ENCODE data around the gene KCNIP4.

DNA sequence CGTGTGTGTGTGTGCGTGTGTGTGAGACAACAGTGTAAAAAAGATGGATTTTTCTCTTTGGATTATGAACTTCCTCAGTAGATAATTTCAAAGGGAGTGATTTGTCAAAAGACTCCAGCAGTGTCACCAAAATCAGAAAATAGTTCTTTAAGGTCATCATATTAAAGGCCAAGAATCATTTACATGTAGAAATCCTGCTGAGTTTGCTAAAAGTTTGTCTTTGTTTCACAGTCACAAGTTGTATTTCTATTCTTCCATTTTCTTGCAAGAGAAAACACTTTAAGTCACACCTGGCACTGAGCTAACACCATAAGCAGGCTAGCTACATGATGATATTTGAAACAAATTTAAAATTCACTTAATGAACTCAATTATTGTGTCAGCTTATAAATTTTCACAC lies 1025.6 kb downstream of the KCNIP4 start:
- TF ChIP-seq CREB1 (CRISPR knock-in tag; IDR thresholded peaks at IDR 0.05; ENCODE audit: low read depth), result no peak
- TF ChIP-seq, protein P1, sequence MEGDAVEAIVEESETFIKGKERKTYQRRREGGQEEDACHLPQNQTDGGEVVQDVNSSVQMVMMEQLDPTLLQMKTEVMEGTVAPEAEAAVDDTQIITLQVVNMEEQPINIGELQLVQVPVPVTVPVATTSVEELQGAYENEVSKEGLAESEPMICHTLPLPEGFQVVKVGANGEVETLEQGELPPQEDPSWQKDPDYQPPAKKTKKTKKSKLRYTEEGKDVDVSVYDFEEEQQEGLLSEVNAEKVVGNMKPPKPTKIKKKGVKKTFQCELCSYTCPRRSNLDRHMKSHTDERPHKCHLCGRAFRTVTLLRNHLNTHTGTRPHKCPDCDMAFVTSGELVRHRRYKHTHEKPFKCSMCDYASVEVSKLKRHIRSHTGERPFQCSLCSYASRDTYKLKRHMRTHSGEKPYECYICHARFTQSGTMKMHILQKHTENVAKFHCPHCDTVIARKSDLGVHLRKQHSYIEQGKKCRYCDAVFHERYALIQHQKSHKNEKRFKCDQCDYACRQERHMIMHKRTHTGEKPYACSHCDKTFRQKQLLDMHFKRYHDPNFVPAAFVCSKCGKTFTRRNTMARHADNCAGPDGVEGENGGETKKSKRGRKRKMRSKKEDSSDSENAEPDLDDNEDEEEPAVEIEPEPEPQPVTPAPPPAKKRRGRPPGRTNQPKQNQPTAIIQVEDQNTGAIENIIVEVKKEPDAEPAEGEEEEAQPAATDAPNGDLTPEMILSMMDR (conservative IDR thresholded peaks at IDR 0.05; ENCODE audit: low read depth in 2 of 2), result no peak
- TF ChIP-seq POLR2AphosphoS5 (IDR thresholded peaks at IDR 0.05; ENCODE audit: low read depth), result no peak
